ENCODE data around the gene PARD3B. TPM values are rescaled to one million over a fixed set of nuclear protein-coding genes. Genes with fewer than 3 reads are reported as not detected.

Gene PARD3B
- total RNA-seq, 1 experiment from 2014 or later: 0.68 TPM

DNA sequence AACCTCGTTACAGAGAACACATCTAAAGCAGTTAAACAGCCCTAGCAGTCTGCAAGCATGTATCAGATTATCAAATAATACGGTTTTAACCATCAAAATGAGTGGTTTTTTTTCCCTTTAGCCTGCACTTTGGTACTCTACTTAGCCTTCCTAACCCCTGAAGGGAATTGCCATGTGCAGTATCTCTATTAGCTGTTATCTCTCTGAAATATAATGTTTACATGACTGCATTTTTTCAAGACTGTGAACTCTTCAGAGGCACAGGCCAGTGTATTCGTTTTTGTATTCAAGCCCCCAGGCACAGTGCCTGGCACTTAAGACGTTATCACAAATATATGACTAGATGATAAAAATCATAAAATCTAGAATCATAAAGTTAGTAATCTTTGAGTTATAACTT, 509.5 kb downstream of the PARD3B start:
- no peak for DNase-seq (ENCODE audit: low spot score)

DNA sequence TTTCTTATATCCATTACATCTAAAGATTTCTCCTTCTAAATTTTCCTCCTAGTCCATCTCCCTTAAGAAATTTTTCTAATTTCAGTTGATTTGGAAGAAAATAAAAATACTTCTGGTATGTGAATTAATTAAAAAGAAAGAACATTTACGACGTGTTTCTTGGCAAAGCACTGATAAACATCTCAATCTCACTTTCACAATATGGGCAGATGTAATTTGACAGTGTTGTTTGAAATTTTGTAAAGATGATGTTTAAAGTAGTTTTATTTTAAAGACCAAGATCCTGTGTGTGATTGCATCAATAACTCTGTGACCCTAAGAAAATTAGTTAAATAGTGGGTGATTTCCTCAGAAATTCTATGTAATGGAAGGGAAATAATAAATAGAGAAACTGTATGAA, 510.0 kb downstream of the PARD3B start:
- no peak for DNase-seq (ENCODE audit: low spot score)

DNA sequence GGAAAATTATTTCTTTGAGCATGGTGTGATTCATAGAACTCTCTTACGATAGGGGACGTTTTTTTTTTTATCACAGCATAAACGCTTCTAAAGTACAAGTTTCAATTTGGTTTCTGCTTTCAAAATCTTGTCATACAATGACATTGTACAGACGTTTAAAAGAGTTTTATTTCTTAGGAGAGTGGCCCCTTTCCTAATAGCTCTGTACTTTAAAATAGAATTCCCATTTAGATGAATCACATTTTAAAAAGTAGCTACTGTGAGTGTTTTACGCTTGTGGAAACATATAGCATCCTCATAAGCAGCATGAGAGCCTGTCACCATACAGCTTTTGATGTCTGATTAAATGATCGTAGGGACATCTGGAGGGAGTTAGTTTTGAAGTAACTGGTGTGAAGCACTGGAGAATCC, 510.9 kb downstream of the PARD3B start:
- DNase-seq (ENCODE audit: low spot score): no peak

DNA sequence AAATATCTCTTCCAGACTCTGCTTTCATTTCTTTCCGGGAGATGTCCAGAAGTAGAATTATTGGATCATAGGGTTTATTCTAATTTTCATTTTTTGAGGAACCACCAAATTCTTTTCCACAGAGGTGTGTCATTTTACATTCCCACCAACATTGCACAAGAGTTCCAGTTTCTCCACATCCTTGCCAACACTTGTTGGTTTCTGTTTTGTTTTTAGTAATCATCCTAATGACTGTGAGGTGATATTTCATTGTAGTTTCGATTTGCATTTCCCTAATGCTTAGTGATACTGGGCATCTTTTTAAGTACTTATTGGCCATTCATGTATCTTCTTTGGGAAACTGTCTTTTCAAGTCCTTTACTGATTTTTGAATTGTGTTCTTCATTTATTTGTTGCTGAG, 513.1 kb downstream of the PARD3B start:
- DNase-seq (ENCODE audit: low spot score): no peak

DNA sequence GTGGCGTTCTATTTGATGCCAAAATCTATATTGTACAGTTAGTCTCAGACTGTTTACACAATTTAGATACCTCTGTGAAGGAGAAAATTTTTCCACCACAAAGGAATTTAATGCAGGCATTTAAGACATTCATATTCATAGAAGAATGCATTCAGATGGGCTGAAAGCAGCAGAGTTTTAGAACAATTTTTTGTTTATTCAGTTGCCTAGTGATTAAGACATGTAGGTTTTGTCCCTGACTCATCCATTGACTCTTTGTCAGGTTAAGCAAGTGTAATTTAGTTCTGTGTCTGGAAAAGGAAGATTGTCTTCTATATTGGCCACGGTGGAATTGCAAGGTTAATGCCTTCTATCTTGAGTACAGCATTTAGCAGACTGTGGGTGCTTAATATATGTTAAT, 515.0 kb downstream of the PARD3B start:
- DNase-seq (ENCODE audit: low spot score): no peak

GRCh38 chr2:205066081-205066480, 520.8 kb downstream of the PARD3B start:
- DNase-seq (ENCODE audit: low spot score): no peak

GRCh38 chr2:205069928-205070327, 524.7 kb downstream of the PARD3B start:
- no peak for DNase-seq (ENCODE audit: low spot score)

- DNase-seq (ENCODE audit: low spot score): no peak
Measured at GRCh38 chr2:205070889-205071288, 525.6 kb downstream of the PARD3B start.

DNA sequence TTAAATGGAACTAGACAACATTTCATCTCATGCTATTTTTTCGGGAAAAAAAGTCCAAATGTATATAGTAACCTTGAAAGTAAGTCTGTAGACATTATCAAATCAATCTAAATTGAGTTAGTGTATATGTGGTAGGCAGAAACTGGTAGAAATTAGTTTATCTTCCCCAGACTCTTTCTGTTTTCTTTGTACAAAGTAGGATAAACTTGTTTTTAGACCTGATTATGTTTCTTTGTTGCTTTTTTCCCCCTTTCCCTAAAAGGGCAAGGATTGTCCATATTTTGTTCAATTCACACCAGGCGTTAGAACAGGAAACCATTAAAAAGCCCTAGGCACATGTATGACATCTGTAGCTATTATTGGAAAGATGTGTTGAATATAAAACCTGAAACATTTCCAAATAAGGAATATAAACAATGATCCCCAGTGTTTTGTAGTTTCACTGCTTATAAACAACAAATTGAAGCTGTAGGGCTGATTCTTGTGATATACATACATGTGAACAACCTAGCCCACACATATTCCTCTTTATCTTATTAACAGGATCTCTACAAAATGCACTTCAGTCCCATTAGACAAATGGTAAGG, 528.3 kb downstream of the PARD3B start:
- no peak for DNase-seq (ENCODE audit: low spot score)

- DNase-seq (ENCODE audit: low spot score): no peak
Measured at GRCh38 chr2:205076405-205076804, 531.1 kb downstream of the PARD3B start.

GRCh38 chr2:205077159-205077558, 531.9 kb downstream of the PARD3B start:
- no peak for DNase-seq (ENCODE audit: low spot score)

GRCh38 chr2:205078762-205079161, 533.5 kb downstream of the PARD3B start:
- DNase-seq (ENCODE audit: low spot score): no peak

- DNase-seq (ENCODE audit: low spot score): no peak
Measured at GRCh38 chr2:205079173-205079572, 533.9 kb downstream of the PARD3B start.

DNA sequence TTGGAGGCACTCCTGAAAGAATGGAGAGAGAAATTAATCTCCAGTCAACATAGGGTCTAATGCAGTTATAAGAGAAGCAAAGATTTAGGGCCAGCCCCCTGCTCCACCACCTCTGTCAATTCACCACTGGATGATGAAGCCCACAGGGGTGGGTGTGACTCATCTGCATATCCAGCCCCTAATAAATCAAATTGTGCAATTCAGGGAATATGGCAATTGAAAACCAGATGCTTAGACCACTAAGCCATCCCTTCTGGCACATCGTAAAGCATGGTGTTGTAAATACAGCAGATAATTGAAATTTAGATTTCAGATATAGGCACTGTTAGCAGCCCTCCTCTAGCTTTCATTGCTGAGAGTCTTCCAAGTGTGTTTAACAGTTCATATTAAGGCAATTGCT, 541.4 kb downstream of the PARD3B start:
- no peak for DNase-seq (ENCODE audit: low spot score)

- no peak for DNase-seq (ENCODE audit: low spot score)
Measured at GRCh38 chr2:205087862-205088261, 542.6 kb downstream of the PARD3B start.

- DNase-seq (ENCODE audit: low spot score): no peak
Measured at GRCh38 chr2:205089958-205090357, 544.7 kb downstream of the PARD3B start.

- DNase-seq (ENCODE audit: low spot score): no peak
Measured at GRCh38 chr2:205091411-205091810, 546.1 kb downstream of the PARD3B start.

GRCh38 chr2:205094031-205094430, 548.8 kb downstream of the PARD3B start:
- DNase-seq (ENCODE audit: low spot score): no peak

- no peak for DNase-seq (ENCODE audit: low spot score)
Measured at GRCh38 chr2:205103699-205104098, 558.4 kb downstream of the PARD3B start.

- DNase-seq (ENCODE audit: low spot score): no peak
Measured at GRCh38 chr2:205107810-205108209, 562.5 kb downstream of the PARD3B start.

DNA sequence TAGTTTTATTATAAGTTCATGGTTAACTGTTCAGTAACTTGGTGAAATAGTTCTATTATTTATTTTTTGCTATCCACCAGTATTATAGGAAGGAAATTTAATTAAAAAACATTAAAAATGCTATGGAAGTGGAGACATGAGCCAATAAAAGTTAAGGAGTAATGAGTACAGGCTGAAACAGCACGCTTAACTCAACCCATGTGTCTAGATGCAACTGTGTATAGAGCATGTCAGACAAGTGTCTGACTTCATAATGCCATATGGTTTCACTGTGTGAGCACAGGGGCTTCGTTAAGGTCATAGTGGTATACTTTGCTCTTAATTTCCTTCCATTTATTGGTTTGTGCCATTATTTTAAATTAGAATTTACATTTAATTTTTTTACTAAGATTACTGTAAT, 570.2 kb downstream of the PARD3B start:
- no peak for DNase-seq (ENCODE audit: low spot score)

GRCh38 chr2:205117125-205117524, 571.9 kb downstream of the PARD3B start:
- DNase-seq (ENCODE audit: low spot score): no peak

- no peak for DNase-seq (ENCODE audit: low spot score)
Measured at GRCh38 chr2:205119136-205119535, 573.9 kb downstream of the PARD3B start.

DNA sequence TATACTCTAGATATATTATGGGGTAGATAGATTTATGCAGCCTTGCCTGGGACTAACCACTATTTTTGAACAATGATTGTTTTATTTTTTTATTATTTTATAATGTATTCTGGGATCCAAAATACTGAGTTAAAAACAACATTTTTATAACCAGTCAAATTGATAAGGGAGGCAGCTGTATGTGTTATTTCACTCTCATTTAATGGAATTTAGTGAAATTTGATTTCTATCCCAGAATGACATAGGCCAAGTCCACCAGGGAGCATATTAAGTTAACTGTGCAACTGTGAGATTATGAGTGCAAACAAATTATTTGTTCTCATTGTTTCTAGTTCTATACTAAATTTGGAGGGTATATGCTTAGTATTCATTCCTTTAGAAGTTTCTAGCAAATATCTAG, 583.5 kb downstream of the PARD3B start:
- no peak for DNase-seq (ENCODE audit: low spot score)
